Gastroesophageal sphincter (tissue), 4 donors: ENCODE data around the gene CD34. TPM values are rescaled to one million over a fixed set of nuclear protein-coding genes. Genes with fewer than 3 reads are reported as not detected.
A peak's percentile ranks its signal among the peaks of the same experiment; 100 is the strongest.

Experiments
- ATAC-seq: fragments of 150-250 bp; one replicate; pipeline ENCODE4 v1.9.1; 2016; ENCODE audit warnings: mild to moderate bottlenecking, moderate library complexity
- H3K27ac ChIP-seq, 4 donors: fragments of 200-600 bp; sonication (generic) in 3 of 4; 1 replicate in 3 of 4; 2 replicates in 1 of 4; pipeline ENCODE4 v1.5.1; 2016 to 2019
- H3K27me3 ChIP-seq: fragments of 200-600 bp; sonication (generic); one replicate; pipeline ENCODE4 v1.5.1; 2019
- H3K36me3 ChIP-seq, 2 donors: fragments of 200-600 bp; sonication (generic); one replicate each; pipeline ENCODE4 v1.5.1; 2019; ENCODE audit warnings: control low read depth in 1 of 2
- H3K4me1 ChIP-seq, 3 donors: fragments of 200-600 bp; sonication (generic); 1 replicate in 2 of 3; 2 replicates in 1 of 3; pipeline ENCODE4 v1.5.1; 2016 to 2019; ENCODE audit warnings: control low read depth in 2 of 3
- H3K4me3 ChIP-seq, 2 donors: fragments of 200-600 bp; sonication (generic); one replicate each; pipeline ENCODE4 v1.5.1; 2019; ENCODE audit warnings: mild to moderate bottlenecking in 1 of 2, moderate library complexity in 1 of 2
- H3K9me3 ChIP-seq, 3 donors: fragments of 200-600 bp; sonication (generic); one replicate each; pipeline ENCODE4 v1.5.1; 2017 to 2019; ENCODE audit warnings: control low read depth in 2 of 3
- EP300 ChIP-seq: sonication (generic); formaldehyde crosslinking; IDR thresholded peaks from one replicate; pipeline ENCODE4 v1.6.1; 2017; ENCODE audit warnings: antibody characterized with exemption, mild to moderate bottlenecking
- POLR2A ChIP-seq, 2 donors: fragments of 450-650 bp; IDR thresholded peaks; one replicate each; pipeline ENCODE4 v1.6.1; 2017; ENCODE audit warnings: antibody characterized with exemption in 2 of 2, mild to moderate bottlenecking in 2 of 2, moderate library complexity in 1 of 2
- POLR2AphosphoS5 ChIP-seq: sonication (generic); formaldehyde crosslinking; IDR thresholded peaks from one replicate; pipeline ENCODE4 v1.6.1; 2017; ENCODE audit warnings: antibody characterized with exemption
- WGBS, 2 donors: methylation state at CpG; one replicate each; pipeline ENCODE4 v1.1.5; 2018; ENCODE audit warnings: low coverage in 1 of 2; 5-methylcytosine and 5-hydroxymethylcytosine counted together
- total RNA-seq, 4 donors: library from RNA; depleted of rRNA; stranded (reverse); fragments of >200 nt; gene quantifications; one replicate each; pipeline ENCODE4 v1.1.0, GENCODE V29; 2016
- TF ChIP-seq, protein P1 (sequence below), 4 experiments: fragments of 200-600 bp in 2 of 4; fragments of 450-650 bp in 2 of 4; sonication (generic) in 1 of 4; IDR thresholded peaks; one replicate each; pipeline ENCODE4 v1.5.1; 2017 to 2019; ENCODE audit warnings: antibody characterized with exemption in 4 of 4, mild to moderate bottlenecking in 2 of 4, moderate library complexity in 2 of 4

The CD34 gene
- total RNA-seq, 4 donors from 2014 or later = 38.9 to 114 (median 62.1) TPM

DNA sequence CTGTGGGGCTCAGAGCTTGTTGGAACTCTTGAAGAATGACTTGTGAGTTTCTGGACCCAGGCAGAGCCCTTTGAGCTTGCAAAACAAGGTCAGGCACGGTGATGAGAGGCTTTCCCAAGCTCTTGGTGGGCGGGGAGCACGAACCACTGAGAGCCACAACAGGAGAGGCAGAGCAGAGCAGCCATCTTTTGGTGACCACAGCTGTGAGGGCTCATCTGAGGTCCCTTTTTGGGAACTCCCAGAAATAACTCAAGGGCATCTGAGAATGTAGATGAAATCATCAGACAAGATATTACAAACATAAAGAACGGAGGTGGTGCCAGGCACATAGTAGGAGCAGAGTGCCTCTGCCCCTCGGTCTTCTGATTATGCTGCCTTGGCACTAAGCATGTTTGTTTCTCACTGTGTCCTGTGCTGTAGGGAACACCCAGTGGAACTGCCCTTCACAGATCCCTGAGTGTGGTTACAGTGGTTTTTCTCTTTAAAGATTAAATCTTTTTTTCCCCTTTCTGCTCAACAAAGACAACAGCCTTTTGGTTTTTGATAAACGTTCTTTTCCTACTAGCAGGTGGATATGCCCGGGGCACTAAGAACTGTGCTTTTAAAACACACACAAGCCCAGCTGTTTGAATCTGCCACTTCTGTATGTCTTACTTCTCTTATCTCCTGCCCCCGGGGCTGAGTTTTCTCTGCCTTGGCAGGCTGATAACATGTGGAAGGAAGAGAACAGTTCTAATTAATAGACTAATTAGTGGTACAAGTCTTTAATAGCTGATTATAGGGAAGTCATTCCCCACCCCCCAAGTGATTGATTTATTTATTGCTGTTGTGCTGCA, 37.7 kb downstream of the CD34 start:
- TF ChIP-seq POLR2A (IDR thresholded peaks at IDR 0.05) (no peak), EP300 (no peak), POLR2AphosphoS5 (no peak)
- TF ChIP-seq, protein P1, sequence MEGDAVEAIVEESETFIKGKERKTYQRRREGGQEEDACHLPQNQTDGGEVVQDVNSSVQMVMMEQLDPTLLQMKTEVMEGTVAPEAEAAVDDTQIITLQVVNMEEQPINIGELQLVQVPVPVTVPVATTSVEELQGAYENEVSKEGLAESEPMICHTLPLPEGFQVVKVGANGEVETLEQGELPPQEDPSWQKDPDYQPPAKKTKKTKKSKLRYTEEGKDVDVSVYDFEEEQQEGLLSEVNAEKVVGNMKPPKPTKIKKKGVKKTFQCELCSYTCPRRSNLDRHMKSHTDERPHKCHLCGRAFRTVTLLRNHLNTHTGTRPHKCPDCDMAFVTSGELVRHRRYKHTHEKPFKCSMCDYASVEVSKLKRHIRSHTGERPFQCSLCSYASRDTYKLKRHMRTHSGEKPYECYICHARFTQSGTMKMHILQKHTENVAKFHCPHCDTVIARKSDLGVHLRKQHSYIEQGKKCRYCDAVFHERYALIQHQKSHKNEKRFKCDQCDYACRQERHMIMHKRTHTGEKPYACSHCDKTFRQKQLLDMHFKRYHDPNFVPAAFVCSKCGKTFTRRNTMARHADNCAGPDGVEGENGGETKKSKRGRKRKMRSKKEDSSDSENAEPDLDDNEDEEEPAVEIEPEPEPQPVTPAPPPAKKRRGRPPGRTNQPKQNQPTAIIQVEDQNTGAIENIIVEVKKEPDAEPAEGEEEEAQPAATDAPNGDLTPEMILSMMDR (IDR thresholded peaks at IDR 0.05) = no peak
- ATAC-seq = peak; percentile 51
- peak overlapping the region in 3 of 4 donors; percentile 35 to 44 (median 44) for H3K27ac ChIP-seq

DNA sequence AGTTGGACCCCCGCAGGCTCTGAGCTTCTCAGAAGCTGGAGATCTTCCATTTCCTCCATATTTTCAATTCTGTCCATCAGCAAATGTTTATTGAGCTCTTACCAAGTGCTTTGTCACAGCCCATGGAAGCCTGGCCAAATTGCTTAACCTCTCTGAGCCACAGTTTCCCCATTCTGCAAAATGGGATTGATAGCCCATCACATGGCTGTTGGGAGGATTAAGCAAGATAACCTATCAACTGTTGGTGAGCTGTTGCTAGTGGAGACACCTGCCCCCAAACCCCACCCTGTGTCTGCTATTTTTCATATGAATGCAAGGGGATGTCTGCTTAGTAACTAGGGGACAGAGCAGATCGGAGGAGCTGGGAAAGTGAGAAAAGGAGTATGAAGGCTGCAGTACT, 38.3 kb downstream of the CD34 start:
- H3K27me3 ChIP-seq = no peaks in the 10 kb centered on the region
- no peaks in the 10 kb centered on the region for H3K9me3 ChIP-seq
- H3K4me3 ChIP-seq = no peak overlapping the region
- no peak for ATAC-seq
- H3K27ac ChIP-seq = peak overlapping the region in 2 of 4 donors; percentile 44
- no peaks in the 10 kb centered on the region for H3K36me3 ChIP-seq
- WGBS, 2 donors = 100% methylated on average over 1 of the region's 2 CpGs; no CpG with 5 or more reads in 1 of the 2 donors
- TF ChIP-seq, protein P1 (IDR thresholded peaks at IDR 0.05) = no peak
- TF ChIP-seq EP300 (no peak), POLR2AphosphoS5 (no peak), POLR2A (IDR thresholded peaks at IDR 0.05) (no peak)
- peaks cover 0 to 54% (median 27%) of the 10 kb centered on the region in 3 donors for H3K4me1 ChIP-seq

More for the DNA sequence above, 37.7 kb downstream of the CD34 start:
- WGBS, 2 donors = 28 to 40% methylated on average over 2 to 8 of the region's 8 CpGs
- Histone ChIP-seq H3K4me3 (no peak overlapping the region), H3K27me3 (no peaks in the 10 kb centered on the region), H3K36me3 (no peaks in the 10 kb centered on the region), H3K9me3 (no peaks in the 10 kb centered on the region), H3K4me1 (peaks cover 0 to 50% (median 27%) of the 10 kb centered on the region in 3 donors)

DNA sequence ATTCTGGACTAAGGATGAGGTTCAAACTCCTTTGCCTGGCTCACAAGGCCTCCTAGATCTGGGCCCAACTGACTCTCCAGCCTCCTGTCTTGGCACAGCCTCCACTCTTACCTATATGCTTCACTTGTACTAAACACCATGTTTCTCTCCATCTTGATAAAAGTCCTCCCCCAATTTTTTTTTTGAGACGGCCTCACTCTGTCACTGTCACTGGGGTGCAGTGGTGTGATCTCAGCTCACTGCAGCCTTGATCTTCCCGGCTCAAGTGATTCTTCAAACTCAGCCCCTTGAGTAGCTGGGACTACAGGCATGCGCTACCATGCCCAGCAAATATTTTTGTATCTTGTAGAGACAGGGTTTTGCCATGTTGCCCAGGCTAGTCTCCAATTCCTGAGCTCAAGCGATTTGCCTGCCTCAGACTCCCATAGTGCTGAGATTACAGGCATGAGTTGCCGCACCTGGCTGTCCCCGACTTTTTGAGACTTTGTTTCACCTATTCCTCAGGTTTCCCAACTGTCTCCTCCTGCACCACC, 39.7 kb downstream of the CD34 start:
- Histone ChIP-seq H3K4me3 (no peak overlapping the region), H3K4me1 (peaks cover 4 to 68% (median 39%) of the 10 kb centered on the region in 3 donors)
- 81 to 91% methylated on average over 3 to 6 of the region's 6 CpGs for WGBS, 2 donors

DNA sequence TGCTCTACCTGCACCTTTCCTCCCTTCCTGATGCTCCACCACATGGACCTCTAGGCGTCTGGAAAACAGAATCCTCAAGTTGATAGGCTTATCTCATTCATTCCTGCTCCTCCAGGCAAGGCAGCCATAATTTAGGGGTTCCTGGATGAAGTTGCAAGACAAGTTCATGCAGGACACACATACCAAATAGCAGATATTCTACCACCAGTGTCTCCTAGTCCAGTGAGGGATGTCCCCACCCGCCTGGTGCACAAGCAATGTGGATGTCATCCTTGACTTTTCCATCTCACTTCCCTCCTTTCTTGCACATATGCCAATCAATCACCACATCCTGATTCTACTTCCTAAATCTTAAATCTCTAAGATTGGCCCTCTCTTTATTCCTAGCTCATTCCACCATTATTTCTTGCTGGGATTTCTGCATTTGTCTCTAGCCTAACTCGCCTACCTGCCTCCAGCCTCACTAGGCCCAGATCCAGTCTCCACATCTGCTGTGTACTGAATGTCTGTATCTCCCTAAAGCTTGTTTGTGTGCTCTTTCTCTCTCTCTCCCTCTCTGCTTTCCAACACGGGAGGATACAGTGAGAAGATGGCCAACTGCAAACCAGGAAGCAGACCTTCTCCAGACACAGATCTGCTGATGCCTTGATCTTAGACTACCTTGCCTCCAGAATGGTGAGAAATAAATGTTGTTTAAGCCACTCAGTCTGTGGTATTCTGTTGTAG, 40.5 kb downstream of the CD34 start:
- Histone ChIP-seq H3K27me3 (no peaks in the 10 kb centered on the region), H3K27ac (peak overlapping the region in 3 of 4 donors; percentile 28 to 99 (median 97)), H3K4me3 (no peak overlapping the region), H3K9me3 (no peaks in the 10 kb centered on the region), H3K36me3 (peaks cover 0 to 5% of the 10 kb centered on the region in 2 donors), H3K4me1 (peaks cover 4 to 76% (median 43%) of the 10 kb centered on the region in 3 donors)
- no peak for ATAC-seq
- no peak for TF ChIP-seq POLR2AphosphoS5
- TF ChIP-seq EP300 = no peak
- no peak for TF ChIP-seq POLR2A (IDR thresholded peaks at IDR 0.05)
- TF ChIP-seq, protein P1 (IDR thresholded peaks at IDR 0.05) = no peak
- 79 to 86% methylated on average over 2 to 4 of the region's 4 CpGs for WGBS, 2 donors

More for the DNA sequence above, 39.7 kb downstream of the CD34 start:
- TF ChIP-seq EP300 (no peak), POLR2AphosphoS5 (no peak)
- TF ChIP-seq, protein P1 (IDR thresholded peaks at IDR 0.05) = no peak
- H3K27me3 ChIP-seq = no peaks in the 10 kb centered on the region
- peak overlapping the region in 3 of 4 donors; percentile 28 to 99 (median 97) for H3K27ac ChIP-seq
- H3K9me3 ChIP-seq = no peaks in the 10 kb centered on the region
- no peaks in the 10 kb centered on the region for H3K36me3 ChIP-seq
- no peak for ATAC-seq
